ENCODE results near the gene AFF1.

The AFF1 gene

DNA sequence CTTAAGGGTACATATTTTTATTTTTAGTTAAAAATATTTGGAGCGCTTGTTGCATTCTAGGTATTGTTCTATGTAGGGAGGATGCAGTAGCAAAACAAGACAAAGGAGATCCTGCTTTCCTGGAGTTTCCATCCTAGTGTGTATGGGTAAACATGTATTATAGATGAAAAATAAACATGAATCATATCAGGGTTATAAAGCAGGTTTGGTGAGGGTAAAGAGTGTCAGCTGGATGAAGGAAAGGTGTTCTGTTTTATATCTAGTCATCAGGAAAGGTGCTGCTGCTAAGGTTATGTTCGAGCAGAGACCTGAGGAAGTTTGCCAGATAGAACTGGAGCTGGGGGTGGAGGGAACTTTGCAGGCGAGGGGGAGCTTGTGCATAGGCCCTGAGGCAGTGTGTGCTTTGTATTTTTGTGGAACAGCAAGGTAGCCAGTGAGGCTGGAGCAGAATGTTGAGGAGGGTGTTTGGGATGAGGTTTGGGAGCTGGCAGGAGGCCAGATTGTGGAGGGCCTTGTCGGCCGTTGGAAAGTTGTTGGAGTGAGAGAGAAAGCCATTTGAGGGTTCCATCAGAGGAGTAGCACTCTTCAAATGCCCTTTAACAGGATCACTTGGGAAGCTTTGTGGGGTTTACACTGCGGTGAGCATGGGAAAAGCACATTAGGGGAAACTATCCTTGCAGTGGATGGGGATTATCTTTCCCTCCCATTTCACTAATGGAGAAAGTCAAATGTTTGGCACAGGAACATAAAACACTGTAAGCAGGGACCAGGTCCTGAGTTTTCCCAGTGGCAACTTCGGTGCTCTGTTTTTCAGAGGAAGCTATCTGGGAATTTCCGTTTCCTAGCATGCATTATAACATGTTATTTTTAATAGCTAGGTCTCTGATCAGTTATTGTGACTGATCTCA, 35.9 kb downstream of the AFF1 start:
- TF ChIP-seq, protein P1, sequence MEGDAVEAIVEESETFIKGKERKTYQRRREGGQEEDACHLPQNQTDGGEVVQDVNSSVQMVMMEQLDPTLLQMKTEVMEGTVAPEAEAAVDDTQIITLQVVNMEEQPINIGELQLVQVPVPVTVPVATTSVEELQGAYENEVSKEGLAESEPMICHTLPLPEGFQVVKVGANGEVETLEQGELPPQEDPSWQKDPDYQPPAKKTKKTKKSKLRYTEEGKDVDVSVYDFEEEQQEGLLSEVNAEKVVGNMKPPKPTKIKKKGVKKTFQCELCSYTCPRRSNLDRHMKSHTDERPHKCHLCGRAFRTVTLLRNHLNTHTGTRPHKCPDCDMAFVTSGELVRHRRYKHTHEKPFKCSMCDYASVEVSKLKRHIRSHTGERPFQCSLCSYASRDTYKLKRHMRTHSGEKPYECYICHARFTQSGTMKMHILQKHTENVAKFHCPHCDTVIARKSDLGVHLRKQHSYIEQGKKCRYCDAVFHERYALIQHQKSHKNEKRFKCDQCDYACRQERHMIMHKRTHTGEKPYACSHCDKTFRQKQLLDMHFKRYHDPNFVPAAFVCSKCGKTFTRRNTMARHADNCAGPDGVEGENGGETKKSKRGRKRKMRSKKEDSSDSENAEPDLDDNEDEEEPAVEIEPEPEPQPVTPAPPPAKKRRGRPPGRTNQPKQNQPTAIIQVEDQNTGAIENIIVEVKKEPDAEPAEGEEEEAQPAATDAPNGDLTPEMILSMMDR (IDR thresholded peaks at IDR 0.05; ENCODE audit: borderline replicate concordance, control extremely low read depth, extremely low read depth, insufficient read depth, missing control alignments): no peak
- no peak for DNase-seq (ENCODE audit: low spot score)
- in situ Hi-C loops (cut with MboI; ENCODE audit: low sequenced_read_pairs, unreplicated experiment): no loop called here

DNA sequence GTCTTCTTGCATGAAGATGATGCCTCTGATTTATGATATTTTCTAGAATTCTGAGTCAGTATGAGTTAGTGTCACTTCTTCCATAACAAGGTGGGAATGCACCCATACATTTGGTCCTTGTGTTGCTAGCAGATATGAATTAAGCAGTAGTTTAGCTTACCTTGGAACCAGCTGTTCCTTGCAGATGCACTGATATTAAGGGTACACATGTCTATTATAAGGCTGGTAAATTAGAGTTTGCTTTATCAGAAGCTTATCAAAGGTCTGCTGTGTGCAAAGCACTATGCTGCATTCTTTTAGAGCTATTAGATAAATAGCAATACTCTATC, 36.5 kb downstream of the AFF1 start:
- DNase-seq (ENCODE audit: low spot score): no peak
- TF ChIP-seq, protein P1 (IDR thresholded peaks at IDR 0.05; ENCODE audit: borderline replicate concordance, control extremely low read depth, extremely low read depth, insufficient read depth, missing control alignments): no peak
- in situ Hi-C loops (cut with MboI; ENCODE audit: low sequenced_read_pairs, unreplicated experiment): no loop called here

DNA sequence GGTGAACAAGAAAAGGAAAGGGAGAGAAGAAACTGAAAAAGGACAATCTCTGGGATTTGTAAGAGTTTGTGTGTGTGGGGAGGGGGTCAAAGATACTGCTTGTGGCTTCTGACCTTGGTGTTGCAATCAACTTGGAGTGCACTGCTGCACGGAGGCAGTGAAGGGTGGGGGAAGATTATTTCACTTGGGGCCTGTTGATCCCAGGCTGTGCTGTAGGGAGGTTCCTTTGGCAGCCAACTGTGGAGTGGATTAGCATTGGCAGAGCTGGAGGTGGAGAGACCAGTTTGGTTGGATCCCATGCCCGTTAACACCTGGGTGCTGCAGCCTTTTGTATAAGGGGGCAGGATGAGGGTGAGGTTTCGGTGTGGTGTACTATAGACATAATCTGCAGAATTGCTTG, 38.2 kb downstream of the AFF1 start:
- TF ChIP-seq, protein P1 (IDR thresholded peaks at IDR 0.05; ENCODE audit: borderline replicate concordance, control extremely low read depth, extremely low read depth, insufficient read depth, missing control alignments): no peak
- in situ Hi-C loops (cut with MboI; ENCODE audit: low sequenced_read_pairs, unreplicated experiment): no loop called here
- DNase-seq (ENCODE audit: low spot score): no peak

DNA sequence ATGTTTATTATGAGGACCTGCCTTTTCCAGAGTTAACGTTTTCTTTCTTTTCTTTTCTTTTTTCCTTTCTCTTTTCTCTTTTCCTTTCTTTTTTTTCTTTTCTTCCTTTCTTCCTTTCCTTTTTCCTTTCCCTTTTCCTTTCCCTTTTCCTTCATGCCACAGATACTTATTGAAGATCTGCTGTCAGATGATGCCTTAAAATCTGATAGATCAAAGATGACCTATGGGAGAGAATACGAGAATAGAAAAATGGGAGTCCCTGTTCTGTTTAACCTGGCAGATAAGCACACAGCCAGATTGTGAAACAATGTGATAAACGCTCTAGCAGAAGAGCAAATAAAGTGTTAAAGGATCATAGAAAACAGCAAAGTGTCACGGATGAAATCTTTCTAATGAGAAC, 38.9 kb downstream of the AFF1 start:
- in situ Hi-C loops (cut with MboI; ENCODE audit: low sequenced_read_pairs, unreplicated experiment): no loop called here
- no peak for DNase-seq (ENCODE audit: low spot score)
- TF ChIP-seq, protein P1 (IDR thresholded peaks at IDR 0.05; ENCODE audit: borderline replicate concordance, control extremely low read depth, extremely low read depth, insufficient read depth, missing control alignments): no peak

DNA sequence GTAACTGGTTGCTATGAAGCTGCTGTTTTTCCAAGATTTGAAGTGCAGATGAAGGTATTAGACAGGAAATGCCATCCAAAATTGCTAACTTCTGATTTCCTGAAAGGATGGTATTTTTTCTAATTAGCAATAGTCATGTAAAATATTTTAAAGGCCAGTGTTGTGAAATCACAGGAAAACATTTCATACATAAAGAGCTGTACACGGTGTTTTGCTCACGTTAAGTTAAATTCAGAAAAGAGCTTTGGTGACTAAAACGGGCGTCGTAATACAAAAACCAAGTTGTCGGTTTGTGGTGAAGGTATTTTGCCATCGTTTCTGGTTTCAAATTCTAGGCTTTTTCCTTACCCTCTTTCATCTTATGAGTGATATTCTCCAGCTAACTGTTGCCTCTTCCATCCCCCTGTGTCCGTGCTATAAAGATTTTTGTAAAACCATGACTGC, 39.8 kb downstream of the AFF1 start:
- TF ChIP-seq, protein P1 (IDR thresholded peaks at IDR 0.05; ENCODE audit: borderline replicate concordance, control extremely low read depth, extremely low read depth, insufficient read depth, missing control alignments): no peak
- in situ Hi-C loops (cut with MboI; ENCODE audit: low sequenced_read_pairs, unreplicated experiment): no loop called here
- DNase-seq (ENCODE audit: low spot score): no peak

DNA sequence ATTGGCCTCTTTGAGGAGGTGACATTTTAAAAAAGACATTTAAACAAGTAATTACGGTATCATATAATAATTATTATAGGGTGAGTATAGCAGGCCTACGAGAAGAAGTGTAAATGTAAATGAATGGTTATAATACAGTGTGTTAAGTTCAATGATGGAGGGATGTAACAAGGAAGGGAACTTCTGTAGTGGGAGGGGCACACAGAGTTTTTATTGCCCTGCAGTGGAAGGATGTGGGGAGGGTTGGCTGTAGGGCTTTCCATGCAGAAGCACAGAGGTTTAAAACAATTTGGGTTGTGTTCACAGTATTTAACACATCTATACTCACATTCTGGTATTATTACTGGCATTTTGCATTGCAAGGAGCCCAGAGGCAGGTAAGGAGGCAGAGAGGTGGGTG, 41.1 kb downstream of the AFF1 start:
- TF ChIP-seq, protein P1 (IDR thresholded peaks at IDR 0.05; ENCODE audit: borderline replicate concordance, control extremely low read depth, extremely low read depth, insufficient read depth, missing control alignments): no peak
- in situ Hi-C loops (cut with MboI; ENCODE audit: low sequenced_read_pairs, unreplicated experiment): no loop called here
- no peak for DNase-seq (ENCODE audit: low spot score)
